B cell (primary cell): ENCODE data around the gene PLCG2. TPM values are rescaled to one million over a fixed set of nuclear protein-coding genes. Genes with fewer than 3 reads are reported as not detected.

Experiments
- ATAC-seq: fragments of 200-7000 bp; cut with Tn5 transposase; one replicate; pipeline ENCODE4 v1.10.0; 2021; ENCODE audit warnings: low read depth, mild to moderate bottlenecking, moderate number of reproducible peaks, moderate library complexity
- CTCF ChIA-PET: fragments of 350-600 bp; sonication (Branson Sonifier 250); formaldehyde crosslinking; loops from one replicate; lab custom pipeline; 2021; ENCODE audit warnings: antibody characterized with exemption, inconsistent platforms; lab: Charles Lee
- POLR2A ChIA-PET: fragments of 350-600 bp; sonication (Branson Sonifier 250); formaldehyde crosslinking; loops from one replicate; lab custom pipeline; 2021; ENCODE audit warnings: antibody characterized with exemption; lab: Charles Lee
- DNase-seq: peaks from one replicate; pipeline ENCODE4 v3.0.0; 2013
- H2AFZ ChIP-seq: 2 replicates; pipeline ENCODE4 v1.6.1; 2012; ENCODE audit warnings: mild to moderate bottlenecking, low read depth, low read length; ENCODE audit not compliant: insufficient read depth, poor library complexity, severe bottlenecking
- H3K27ac ChIP-seq, 2 donors: 1 replicate in 1 of 2; 2 replicates in 1 of 2; pipeline ENCODE4 v1.5.1; 2012 to 2013; ENCODE audit warnings: low read length in 2 of 2, mild to moderate bottlenecking in 2 of 2, moderate library complexity in 1 of 2
- H3K27me3 ChIP-seq, 4 experiments: fragments of 200-600 bp in 1 of 4; sonication (generic) in 1 of 4; replicated peaks in 1 of 4; 1 replicate in 2 of 4; 2 replicates in 2 of 4; pipeline versions ENCODE4 v1.6.1 to v1.7.0; 2013 to 2016; ENCODE audit warnings: low read length in 3 of 4, mild to moderate bottlenecking in 2 of 4, mixed read lengths in 1 of 4, moderate library complexity in 1 of 4; ENCODE audit not compliant: insufficient read depth in 4 of 4, control insufficient read depth in 3 of 4; ENCODE audit errors: control extremely low read depth in 1 of 4
- H3K36me3 ChIP-seq, 2 experiments: replicated peaks in 1 of 2; 1 replicate in 1 of 2; 2 replicates in 1 of 2; pipeline versions ENCODE4 v1.6.1 to v1.7.1; 2013; ENCODE audit warnings: low read length in 1 of 2; ENCODE audit not compliant: insufficient read depth in 2 of 2, control insufficient read depth in 1 of 2; ENCODE audit errors: control extremely low read depth in 1 of 2, extremely low read depth in 1 of 2
- H3K4me1 ChIP-seq, 2 donors: fragments of 200-600 bp in 1 of 2; sonication (generic) in 1 of 2; 1 replicate in 1 of 2; 2 replicates in 1 of 2; pipeline versions ENCODE4 v1.5.1 to v1.6.1; 2013 to 2017; ENCODE audit warnings: low read length in 2 of 2; ENCODE audit not compliant: control insufficient read depth in 2 of 2, insufficient read depth in 2 of 2
- H3K4me2 ChIP-seq: replicated peaks from 2 replicates; pipeline ENCODE3; 2012; ENCODE audit warnings: mild to moderate bottlenecking, low read depth, low read length; ENCODE audit not compliant: poor library complexity, severe bottlenecking
- H3K4me3 ChIP-seq, 5 experiments: fragments of 200-600 bp in 1 of 5; sonication (generic) in 1 of 5; 1 replicate in 3 of 5; 2 replicates in 2 of 5; pipeline versions ENCODE4 v1.5.1 to v1.7.0; 2011 to 2016; ENCODE audit warnings: low read length in 4 of 5, mild to moderate bottlenecking in 4 of 5, low read depth in 2 of 5, control low read depth in 1 of 5, moderate library complexity in 1 of 5; ENCODE audit not compliant: insufficient read depth in 1 of 5; ENCODE audit errors: control extremely low read depth in 1 of 5, extremely low read depth in 1 of 5
- H3K79me2 ChIP-seq: fragments of 200-600 bp; sonication (generic); one replicate; pipeline ENCODE4 v1.6.0; 2016; ENCODE audit warnings: low read length; ENCODE audit not compliant: control insufficient read depth, insufficient read depth
- H3K9ac ChIP-seq: fragments of 200-600 bp; sonication (generic); 2 replicates; pipeline ENCODE4 v1.6.1; 2017; ENCODE audit warnings: mild to moderate bottlenecking, low read length, moderate library complexity
- H3K9me3 ChIP-seq, 3 donors: one replicate each; pipeline versions ENCODE4 v1.6.1 to v1.7.1; 2013; ENCODE audit warnings: low read length in 2 of 3; ENCODE audit not compliant: control insufficient read depth in 2 of 3, insufficient read depth in 1 of 3; ENCODE audit errors: control extremely low read depth in 1 of 3
- H4K20me1 ChIP-seq: 2 replicates; pipeline ENCODE4 v1.6.0; 2012; ENCODE audit warnings: mild to moderate bottlenecking, low read length; ENCODE audit not compliant: insufficient read depth, control insufficient read depth, poor library complexity, severe bottlenecking
- H3K27ac Mint-ChIP-seq: one replicate; pipeline ENCODE4 v1.8.0; 2021; ENCODE audit warnings: mixed read lengths
- H3K27me3 Mint-ChIP-seq: one replicate; pipeline ENCODE4 v1.8.0; 2021; ENCODE audit warnings: mixed read lengths
- H3K4me1 Mint-ChIP-seq: one replicate; pipeline ENCODE4 v1.8.0; 2021; ENCODE audit warnings: mixed read lengths
- H3K4me3 Mint-ChIP-seq: one replicate; pipeline ENCODE4 v1.8.0; 2021; ENCODE audit warnings: mixed read lengths
- H3K9me3 Mint-ChIP-seq: one replicate; pipeline ENCODE4 v1.8.0; 2022; ENCODE audit warnings: mixed read lengths; ENCODE audit not compliant: insufficient read depth
- EZH2 ChIP-seq: IDR thresholded peaks from 2 replicates; pipeline ENCODE4 v1.6.1; 2012; ENCODE audit warnings: borderline replicate concordance, low read depth, mild to moderate bottlenecking, moderate library complexity, low read length; ENCODE audit not compliant: insufficient read depth, poor library complexity, severe bottlenecking
- WGBS: methylation state at CpG from one replicate; pipeline ENCODE4 v1.1.5; 2013; ENCODE audit warnings: missing lambda C conversion rate; ENCODE audit not compliant: insufficient coverage; 5-methylcytosine and 5-hydroxymethylcytosine counted together
- intact Hi-C: fragments of 100-400 bp; cut with micrococcal nuclease; formaldehyde crosslinking; loops from one replicate; pipeline ENCODE4 v1.10.0; 2022
- polyA plus RNA-seq: library from polyadenylated mRNA; depleted of rRNA; stranded (reverse); fragments of >200 nt; gene quantifications from 2 replicates; pipeline ENCODE4 v1.2.3, GENCODE V29; 2012
- total RNA-seq, 2 donors: library from RNA; stranded (reverse); fragments of 120-200 nt in 1 of 2; gene quantifications; 1 replicate in 1 of 2; 2 replicates in 1 of 2; pipeline versions ENCODE4 v1.2.3 to v1.2.4, GENCODE V29; 2013 to 2022
- TF ChIP-seq, protein P1 (sequence below): fragments of 200-600 bp; IDR thresholded peaks from one replicate; pipeline ENCODE4 v1.8.0; 2022; ENCODE audit warnings: antibody characterized with exemption, mild to moderate bottlenecking

The PLCG2 gene
- total and polyA plus RNA-seq, 2 donors (not counting 1 experiment from before 2014, with no cell fraction given): 194 to 812 TPM

DNA sequence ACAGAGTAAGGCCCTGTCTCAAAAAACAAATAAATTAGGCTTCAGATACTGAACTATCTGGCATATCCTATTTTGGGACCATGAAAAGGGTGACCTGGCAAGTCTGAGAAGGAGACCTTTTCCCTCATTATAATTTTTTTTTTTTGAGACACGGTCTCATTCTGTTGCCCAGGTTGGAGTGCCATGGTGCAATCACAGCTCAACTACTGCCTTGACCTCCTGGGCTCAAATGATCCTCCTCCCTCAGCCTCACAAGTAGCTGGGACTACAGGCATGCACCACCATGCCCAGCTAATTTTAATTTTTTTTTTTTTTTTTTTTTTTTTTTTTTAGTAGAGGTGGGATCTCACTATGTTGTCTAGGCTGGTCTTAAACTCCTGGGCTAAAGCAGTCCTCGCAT is 37.3 kb downstream of the PLCG2 start:
- peak overlapping the region; percentile 94 to 98 for H3K27ac ChIP-seq
- H3K9me3 ChIP-seq: no peaks in the 10 kb centered on the region
- Mint-ChIP-seq H3K9me3 (no peaks in the 10 kb centered on the region), H3K27ac (peak overlapping the region; percentile 100), H3K4me3 (peak overlapping the region; percentile 89), H3K4me1 (peaks cover 91% of the 10 kb centered on the region), H3K27me3 (no peaks in the 10 kb centered on the region)
- H3K4me2 ChIP-seq: peak overlapping the region; percentile 75
- no peaks in the 10 kb centered on the region for H3K27me3 ChIP-seq
- TF ChIP-seq, protein P1, sequence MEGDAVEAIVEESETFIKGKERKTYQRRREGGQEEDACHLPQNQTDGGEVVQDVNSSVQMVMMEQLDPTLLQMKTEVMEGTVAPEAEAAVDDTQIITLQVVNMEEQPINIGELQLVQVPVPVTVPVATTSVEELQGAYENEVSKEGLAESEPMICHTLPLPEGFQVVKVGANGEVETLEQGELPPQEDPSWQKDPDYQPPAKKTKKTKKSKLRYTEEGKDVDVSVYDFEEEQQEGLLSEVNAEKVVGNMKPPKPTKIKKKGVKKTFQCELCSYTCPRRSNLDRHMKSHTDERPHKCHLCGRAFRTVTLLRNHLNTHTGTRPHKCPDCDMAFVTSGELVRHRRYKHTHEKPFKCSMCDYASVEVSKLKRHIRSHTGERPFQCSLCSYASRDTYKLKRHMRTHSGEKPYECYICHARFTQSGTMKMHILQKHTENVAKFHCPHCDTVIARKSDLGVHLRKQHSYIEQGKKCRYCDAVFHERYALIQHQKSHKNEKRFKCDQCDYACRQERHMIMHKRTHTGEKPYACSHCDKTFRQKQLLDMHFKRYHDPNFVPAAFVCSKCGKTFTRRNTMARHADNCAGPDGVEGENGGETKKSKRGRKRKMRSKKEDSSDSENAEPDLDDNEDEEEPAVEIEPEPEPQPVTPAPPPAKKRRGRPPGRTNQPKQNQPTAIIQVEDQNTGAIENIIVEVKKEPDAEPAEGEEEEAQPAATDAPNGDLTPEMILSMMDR: no peak
- no peak for TF ChIP-seq EZH2
- peaks cover 87 to 91% of the 10 kb centered on the region in 2 donors for H3K4me1 ChIP-seq
- peaks cover 88% of the 10 kb centered on the region for H3K79me2 ChIP-seq
- peak overlapping the region in 2 of 5 experiments; percentile 28 to 44 for H3K4me3 ChIP-seq
- peaks cover 0 to 11% of the 10 kb centered on the region in 2 experiments for H3K36me3 ChIP-seq
- intact Hi-C loops: no loop called here
- H4K20me1 ChIP-seq: no peaks in the 10 kb centered on the region
- H2AFZ ChIP-seq: no peak overlapping the region
- WGBS: 72% methylated on average over 2 of the region's 2 CpGs
- DNase-seq (no peak), ATAC-seq (no peak)
- ChIA-PET POLR2A (interaction anchor here (0.7 to 5.1 kb wide), 6 partner anchors 9 to 51 kb away, joined by 3 to 66 read pairs (median 10); no protein-coding TSS in a partner anchor), CTCF (interaction anchor here (0.7 to 4.1 kb wide), 8 partner anchors 9 to 58 kb away, joined by 3 to 27 read pairs (median 7); no protein-coding TSS in a partner anchor)
- H3K9ac ChIP-seq: no peak overlapping the region

DNA sequence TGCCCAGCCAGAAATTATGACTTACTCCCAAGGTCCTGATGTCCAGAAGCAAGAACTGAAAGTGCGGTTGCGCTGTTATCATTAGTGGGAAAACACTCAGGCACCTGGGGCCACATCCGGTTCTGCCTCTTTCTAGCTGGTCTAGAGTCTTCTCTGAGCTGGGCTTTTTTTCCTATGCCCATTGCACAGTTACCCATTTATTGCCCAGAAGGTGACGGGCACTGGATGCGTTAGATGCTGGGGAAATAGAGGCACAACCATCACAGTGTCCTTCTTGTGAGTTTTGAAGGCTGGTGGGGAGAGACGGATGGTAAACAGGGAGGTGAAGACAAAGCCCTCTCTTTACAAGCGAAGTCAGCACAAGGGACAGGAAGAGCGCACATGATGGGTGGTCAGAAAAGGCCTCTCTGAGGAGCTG is 37.7 kb downstream of the PLCG2 start:
- WGBS: 64% methylated on average over 5 of the region's 8 CpGs
- Histone ChIP-seq H3K4me3 (peak overlapping the region in 4 of 5 experiments; percentile 24 to 44 (median 26)), H3K27ac (peak overlapping the region; percentile 94 to 98), H3K27me3 (no peaks in the 10 kb centered on the region), H2AFZ (no peak overlapping the region), H3K4me2 (peak overlapping the region; percentile 75), H3K79me2 (peaks cover 84% of the 10 kb centered on the region), H4K20me1 (no peaks in the 10 kb centered on the region), H3K9me3 (no peaks in the 10 kb centered on the region), H3K4me1 (peaks cover 87 to 92% of the 10 kb centered on the region in 2 donors), H3K9ac (peak overlapping the region; percentile 57), H3K36me3 (peaks cover 0 to 11% of the 10 kb centered on the region in 2 experiments)
- H3K27ac Mint-ChIP-seq: peak overlapping the region; percentile 100
- ChIA-PET CTCF (interaction anchor here (0.6 to 4.1 kb wide), 11 partner anchors 10 to 343 kb away, joined by 3 to 27 read pairs (median 6); no protein-coding TSS in a partner anchor), POLR2A (interaction anchor here (0.7 to 5.1 kb wide), 7 partner anchors 10 to 50 kb away, joined by 3 to 66 read pairs (median 10); no protein-coding TSS in a partner anchor)
- peak; percentile 67 for DNase-seq
- H3K4me3 Mint-ChIP-seq: peak overlapping the region; percentile 89
- H3K4me1 Mint-ChIP-seq: peaks cover 91% of the 10 kb centered on the region
- no peaks in the 10 kb centered on the region for H3K27me3 Mint-ChIP-seq
- intact Hi-C loops: no loop called here
- ATAC-seq: no peak
- no peaks in the 10 kb centered on the region for H3K9me3 Mint-ChIP-seq
- no peak for TF ChIP-seq EZH2
- TF ChIP-seq, protein P1: no peak
